ENCODE measurements around the gene DNAH1.

DNA sequence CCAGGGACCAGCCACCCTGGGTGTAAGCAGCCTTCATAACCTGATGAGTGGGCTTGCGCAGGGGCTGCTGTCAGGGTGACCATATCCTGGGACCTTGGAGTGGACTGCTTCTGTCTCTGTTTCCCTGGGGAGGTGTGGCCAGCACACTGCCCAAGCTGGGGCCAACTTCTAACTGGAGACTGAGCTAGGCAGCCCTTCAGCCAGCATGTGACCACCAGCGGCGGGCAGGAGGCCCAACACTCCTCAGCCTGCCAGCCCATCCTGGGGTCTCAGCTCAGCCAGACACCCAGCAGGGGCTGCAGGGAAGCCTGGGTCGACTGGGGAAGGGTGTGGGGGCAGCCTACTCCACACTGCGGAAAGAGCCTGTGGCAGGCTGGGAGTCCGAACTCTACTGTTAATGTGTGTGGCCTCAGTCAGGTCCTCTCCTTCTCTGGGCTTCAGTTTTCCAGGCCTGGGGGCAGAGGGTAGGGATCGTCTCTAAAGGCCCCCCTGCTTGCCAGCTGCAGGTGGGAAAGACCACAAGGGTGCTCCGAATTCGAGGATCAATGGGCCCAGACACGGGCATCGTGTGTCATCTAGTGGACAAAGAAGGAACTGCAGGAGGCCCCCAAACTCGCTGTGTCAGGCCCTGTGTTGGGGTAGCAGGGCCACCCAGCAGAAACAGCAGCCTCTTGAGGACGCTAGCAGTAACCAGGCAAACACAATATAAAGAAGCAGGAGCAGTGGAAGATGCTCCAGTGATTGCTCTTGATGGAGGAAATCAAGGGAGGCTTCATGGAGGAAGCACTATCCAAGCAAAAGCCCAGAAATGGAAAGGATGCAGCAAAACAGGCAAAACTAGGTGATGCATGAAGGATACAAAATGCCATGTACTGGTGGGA is 130.8 kb downstream of the DNAH1 start:
- TF ChIP-seq, protein P1, sequence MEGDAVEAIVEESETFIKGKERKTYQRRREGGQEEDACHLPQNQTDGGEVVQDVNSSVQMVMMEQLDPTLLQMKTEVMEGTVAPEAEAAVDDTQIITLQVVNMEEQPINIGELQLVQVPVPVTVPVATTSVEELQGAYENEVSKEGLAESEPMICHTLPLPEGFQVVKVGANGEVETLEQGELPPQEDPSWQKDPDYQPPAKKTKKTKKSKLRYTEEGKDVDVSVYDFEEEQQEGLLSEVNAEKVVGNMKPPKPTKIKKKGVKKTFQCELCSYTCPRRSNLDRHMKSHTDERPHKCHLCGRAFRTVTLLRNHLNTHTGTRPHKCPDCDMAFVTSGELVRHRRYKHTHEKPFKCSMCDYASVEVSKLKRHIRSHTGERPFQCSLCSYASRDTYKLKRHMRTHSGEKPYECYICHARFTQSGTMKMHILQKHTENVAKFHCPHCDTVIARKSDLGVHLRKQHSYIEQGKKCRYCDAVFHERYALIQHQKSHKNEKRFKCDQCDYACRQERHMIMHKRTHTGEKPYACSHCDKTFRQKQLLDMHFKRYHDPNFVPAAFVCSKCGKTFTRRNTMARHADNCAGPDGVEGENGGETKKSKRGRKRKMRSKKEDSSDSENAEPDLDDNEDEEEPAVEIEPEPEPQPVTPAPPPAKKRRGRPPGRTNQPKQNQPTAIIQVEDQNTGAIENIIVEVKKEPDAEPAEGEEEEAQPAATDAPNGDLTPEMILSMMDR (optimal IDR thresholded peaks at IDR 0.05 in 1 of 3, IDR thresholded peaks at IDR 0.05 in 1 of 3, conservative IDR thresholded peaks at IDR 0.05 in 1 of 3; ENCODE audit: extremely low read depth in 1 of 3, insufficient read depth in 2 of 3, low read length in 3 of 3) = peak in 2 of 3 experiments; percentile 100
- no peak for TF ChIP-seq EZH2 (IDR thresholded peaks at IDR 0.05; ENCODE audit: low read length)

Measured in keratinocyte (primary cell).